Smooth muscle cell (in vitro differentiated cells): ENCODE results near the gene PYGM. TPM values are rescaled to one million over a fixed set of nuclear protein-coding genes. Genes with fewer than 3 reads are reported as not detected.

ENCODE experiments used
- DNase-seq: peaks from one replicate; lab custom pipeline; 2025; ENCODE audit not compliant: unreplicated experiment; lab: John Stamatoyannopoulos, UW
- H2AFZ ChIP-seq: fragments of 200-600 bp; sonication (generic); 2 replicates; pipeline ENCODE4 v1.6.0; 2016; ENCODE audit warnings: antibody characterized with exemption, low read depth, mild to moderate bottlenecking
- H3F3A ChIP-seq: fragments of 200-600 bp; sonication (generic); 2 replicates; pipeline ENCODE4 v1.6.0; 2017; ENCODE audit warnings: antibody characterized with exemption, low read depth
- H3K27ac ChIP-seq: fragments of 200-600 bp; sonication (generic); 2 replicates; pipeline ENCODE4 v1.5.1; 2016; ENCODE audit warnings: low read depth, mild to moderate bottlenecking
- H3K27me3 ChIP-seq: fragments of 200-600 bp; sonication (generic); 2 replicates; pipeline ENCODE4 v1.6.1; 2016; ENCODE audit warnings: low read depth, mild to moderate bottlenecking
- H3K36me3 ChIP-seq: fragments of 200-600 bp; sonication (generic); 2 replicates; pipeline ENCODE4 v1.5.1; 2016; ENCODE audit warnings: low read depth
- H3K4me1 ChIP-seq: fragments of 200-600 bp; sonication (generic); 2 replicates; pipeline ENCODE4 v1.5.1; 2016; ENCODE audit warnings: low read depth
- H3K4me2 ChIP-seq: fragments of 200-600 bp; sonication (generic); 2 replicates; pipeline ENCODE4 v1.6.0; 2016; ENCODE audit warnings: mild to moderate bottlenecking
- H3K4me3 ChIP-seq: fragments of 200-600 bp; sonication (generic); 2 replicates; pipeline ENCODE4 v1.5.1; 2016; ENCODE audit warnings: mild to moderate bottlenecking
- H3K79me2 ChIP-seq: fragments of 200-600 bp; sonication (generic); 2 replicates; pipeline ENCODE4 v1.6.0; 2016; ENCODE audit warnings: low read depth, mild to moderate bottlenecking
- H3K9ac ChIP-seq: fragments of 200-600 bp; sonication (generic); 2 replicates; pipeline ENCODE4 v1.6.0; 2016; ENCODE audit warnings: low read depth
- H3K9me3 ChIP-seq: fragments of 200-600 bp; sonication (generic); replicated peaks from 2 replicates; pipeline ENCODE4 v1.5.1; 2016; ENCODE audit warnings: low read depth
- H4K20me1 ChIP-seq: fragments of 200-600 bp; sonication (generic); 2 replicates; pipeline ENCODE4 v1.6.0; 2016; ENCODE audit warnings: low read depth
- CTCF ChIP-seq: fragments of 200-600 bp; sonication (generic); IDR thresholded peaks from 2 replicates; pipeline ENCODE4 v1.5.1; 2017; ENCODE audit warnings: borderline replicate concordance, mild to moderate bottlenecking, antibody characterized with exemption; ENCODE audit not compliant: insufficient read depth, poor library complexity, severe bottlenecking
- WGBS: methylation state at CpG from one replicate; pipeline ENCODE4 v1.1.7; 2016; ENCODE audit warnings: low lambda C conversion rate; 5-methylcytosine and 5-hydroxymethylcytosine counted together
- polyA plus RNA-seq: library from polyadenylated mRNA; unstranded; fragments of >200 nt; fragmentation: Nextera tagmentation; extraction: Ambion mirVana; gene quantifications from 2 replicates; pipeline ENCODE4 v1.2.1, GENCODE V29; 2016
- total RNA-seq: library from RNA; depleted of rRNA; stranded (reverse); fragments of >200 nt; gene quantifications from 2 replicates; pipeline ENCODE4 v1.2.3, GENCODE V29; 2014

The PYGM gene
- total and polyA plus RNA-seq, 2 experiments from 2014 or later: 1.1 to 2.2 TPM

GRCh38 chr11:64743591-64744543, 15.9 kb downstream of the PYGM start, which contains the start of gene RASGRP2:
Gene RASGRP2 (minus strand): TSS chr11:64744142. CDS start chr11:64742866, 1,276 bp downstream.
- H3K27ac ChIP-seq: no peak within 1 kb of the TSS
- DNase-seq: no peak
- H3K4me3 ChIP-seq: peak within 1 kb of the TSS; percentile 47
- H3K4me1 ChIP-seq: peaks cover 22% of the 10 kb centered on the region
- no peaks in the 10 kb centered on the region for H3F3A ChIP-seq
- H3K9me3 ChIP-seq: no peaks in the 10 kb centered on the region
- no peaks in the 10 kb centered on the region for H3K79me2 ChIP-seq
- H4K20me1 ChIP-seq: no peaks in the 10 kb centered on the region
- H3K4me2 ChIP-seq: peak within 1 kb of the TSS; percentile 98
- H2AFZ ChIP-seq: no peak within 1 kb of the TSS
- peaks cover 44% of the 10 kb centered on the region for H3K27me3 ChIP-seq
- peak; percentile 58 for TF ChIP-seq CTCF
- no peaks in the 10 kb centered on the region for H3K36me3 ChIP-seq
- WGBS: 8% methylated on average over 51 of the region's 57 CpGs
- H3K9ac ChIP-seq: no peak within 1 kb of the TSS

- H3K27me3 ChIP-seq: peaks cover 44% of the 10 kb centered on the region
- no peaks in the 10 kb centered on the region for H3F3A ChIP-seq
- H3K9ac ChIP-seq: no peak overlapping the region
- DNase-seq: peak; percentile 24
- H3K79me2 ChIP-seq: no peaks in the 10 kb centered on the region
- H3K4me1 ChIP-seq: peaks cover 22% of the 10 kb centered on the region
- WGBS: 3% methylated on average over 35 of the region's 58 CpGs
- no peaks in the 10 kb centered on the region for H4K20me1 ChIP-seq
- H3K9me3 ChIP-seq: no peaks in the 10 kb centered on the region
- no peaks in the 10 kb centered on the region for H3K36me3 ChIP-seq
- peak overlapping the region; percentile 98 for H3K4me2 ChIP-seq
- H3K27ac ChIP-seq: no peak overlapping the region
- H2AFZ ChIP-seq: no peak overlapping the region
- H3K4me3 ChIP-seq: peak overlapping the region; percentile 46
- TF ChIP-seq CTCF: peak; percentile 90
Measured at GRCh38 chr11:64742889-64743590, 16.7 kb downstream of the PYGM start.

- Histone ChIP-seq H3F3A (no peaks in the 10 kb centered on the region), H3K79me2 (no peaks in the 10 kb centered on the region), H3K9ac (no peak overlapping the region), H3K4me3 (peak overlapping the region; percentile 46), H3K36me3 (no peaks in the 10 kb centered on the region), H4K20me1 (no peaks in the 10 kb centered on the region), H3K4me2 (peak overlapping the region; percentile 98), H3K27ac (no peak overlapping the region), H2AFZ (no peak overlapping the region), H3K9me3 (no peaks in the 10 kb centered on the region), H3K27me3 (peaks cover 44% of the 10 kb centered on the region), H3K4me1 (peaks cover 22% of the 10 kb centered on the region)
- no peak for TF ChIP-seq CTCF
- 8% methylated on average over 54 of the region's 54 CpGs for WGBS
- no peak for DNase-seq
Measured at GRCh38 chr11:64742087-64742888, 17.5 kb downstream of the PYGM start.
